A549 treated with AZD9567 at 1 μM for 4 hours (cell line): Measurements from ENCODE around the gene KRT71. TPM values are rescaled to one million over a fixed set of nuclear protein-coding genes. Genes with fewer than 3 reads are reported as not detected.

Source experiments
- total RNA-seq: library from RNA; stranded (reverse); fragments of 200-300 nt; extraction: Qiagen RNA extraction; gene quantifications from 5 replicates; pipeline ENCODE4 v1.2.3, GENCODE V29; 2022; ENCODE audit not compliant: insufficient read depth

KRT71 gene
- total RNA-seq = not detected in 5 replicates

DNA sequence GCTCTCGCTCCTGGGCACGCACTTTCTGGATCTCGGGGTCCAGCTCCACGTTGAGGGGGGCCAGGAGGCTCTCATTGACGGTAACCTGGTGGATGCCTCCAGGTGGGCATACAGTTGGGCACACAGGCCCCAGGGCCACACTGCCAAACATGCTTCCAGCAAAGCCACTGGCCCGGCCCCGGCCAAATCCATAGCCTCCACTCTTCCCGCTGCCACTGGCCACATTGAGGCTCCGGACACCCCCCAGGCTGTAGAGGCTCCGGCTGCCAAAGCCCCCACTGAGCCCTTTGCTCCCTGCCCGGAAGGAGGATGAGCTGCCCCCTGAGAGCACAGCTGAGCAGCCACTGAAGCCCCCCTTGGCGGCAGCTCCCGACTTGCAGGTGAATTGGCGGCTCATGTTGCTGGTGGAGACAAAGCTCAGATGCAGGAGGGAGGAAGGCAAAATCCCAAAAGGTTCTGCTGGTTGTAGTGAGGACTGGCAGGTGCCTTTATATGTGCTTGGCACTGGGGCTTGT lies at the start of gene KRT71:
TSS of gene KRT71 (minus strand) at position 465 of the 515 bp plus-strand sequence. CDS start at position 397, 68 bp downstream.

GRCh38 chr12:52600941-52601481 lies 48.1 kb upstream of the KRT71 start, which contains the start of gene KRT72:
TSS of gene KRT72 (minus strand) at chr12:52601463. CDS start at chr12:52601452, 11 bp downstream.

DNA sequence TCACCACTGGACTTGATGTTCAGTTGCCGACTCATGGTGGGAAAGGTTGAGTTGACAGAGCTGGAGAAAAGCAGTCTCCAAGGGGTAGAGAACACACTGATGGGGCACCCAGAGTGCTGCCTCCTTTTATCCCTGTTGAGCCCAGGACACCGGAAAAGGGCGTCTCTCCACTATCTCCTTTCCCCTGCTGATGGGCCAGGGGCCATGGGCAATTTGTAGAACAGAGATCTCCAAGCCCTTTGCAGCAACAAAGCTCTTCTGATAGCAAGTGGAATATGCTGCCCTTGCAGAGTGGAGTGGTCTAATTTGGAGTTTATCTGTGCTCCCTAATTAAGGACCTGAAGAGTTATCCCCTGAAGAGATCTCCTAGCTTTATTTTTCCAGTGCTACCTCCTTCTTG lies 20.8 kb upstream of the KRT71 start, which contains the start of gene KRT74:
TSS of gene KRT74 (minus strand) at position 101 of the 400 bp plus-strand sequence. CDS start at position 35, 66 bp downstream.

DNA sequence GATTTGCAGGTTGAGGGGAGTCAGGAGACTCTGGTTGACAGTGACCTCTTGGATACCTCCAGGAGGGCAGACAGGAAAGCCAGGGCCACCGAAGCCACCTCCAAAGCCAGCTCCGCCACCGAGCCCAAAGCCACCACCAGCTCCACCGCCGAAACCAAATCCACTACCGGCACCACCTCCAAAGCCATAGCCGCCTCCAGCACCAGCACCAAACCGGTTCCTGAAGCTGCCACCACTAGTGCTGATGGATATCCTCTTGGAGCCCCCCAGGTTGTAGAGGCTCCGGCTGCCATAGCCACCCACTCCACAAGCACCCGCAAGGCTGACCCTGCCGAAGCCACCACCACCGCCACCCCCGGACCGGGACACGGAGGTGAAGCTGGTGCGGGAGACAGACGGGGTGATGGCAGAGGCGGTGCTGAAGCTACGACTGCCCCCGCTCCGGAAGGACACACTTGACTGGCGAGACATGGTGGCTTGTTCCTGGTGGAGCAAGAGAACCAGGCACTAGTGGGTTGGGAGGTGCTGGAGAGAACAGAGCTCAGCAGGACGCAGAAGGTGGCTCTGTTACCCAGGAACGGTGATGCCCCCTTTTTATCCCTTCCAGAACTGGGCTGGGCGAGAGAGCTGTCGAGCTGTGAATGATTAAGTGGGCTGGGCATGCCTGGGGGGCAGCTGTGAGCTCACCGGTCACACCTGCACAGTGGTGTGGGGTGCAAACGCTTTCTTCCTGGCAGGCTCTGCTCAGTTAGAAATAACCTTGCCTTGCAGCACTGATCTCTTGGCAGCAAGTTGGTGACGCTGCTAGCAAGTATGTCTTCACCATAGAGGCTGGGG lies 32.9 kb downstream of the KRT71 start, which contains the start of gene KRT5:
TSS of gene KRT5 (minus strand) at position 569 of the 837 bp plus-strand sequence. CDS start at position 471, 98 bp downstream.

Other genes with a start within 250 kb of the KRT71 start
- gene KRT83, start 231.7 kb downstream of the KRT71 start, total RNA-seq = 6.0 to 6.6 TPM (median 6.4 TPM) in 5 replicates
- gene KRT85, start 185.7 kb downstream of the KRT71 start, total RNA-seq = 0.05 TPM in 1 of 5 replicates, not detected in the others
- gene KRT84, start 167.5 kb downstream of the KRT71 start, total RNA-seq = not detected in 5 replicates
- not detected in 5 replicates for gene KRT82, start 146.8 kb downstream of the KRT71 start, total RNA-seq
- 0.07 to 0.20 TPM (median 0.14 TPM) in 4 of 5 replicates, not detected in the other for gene KRT75, start 118.8 kb downstream of the KRT71 start, total RNA-seq
- 0.03 TPM in 1 of 5 replicates, not detected in the others for gene KRT6B, start 101.0 kb downstream of the KRT71 start, total RNA-seq
- not detected in 5 replicates for gene KRT6C, start 79.3 kb downstream of the KRT71 start, total RNA-seq
- gene KRT6A, start 59.9 kb downstream of the KRT71 start, total RNA-seq = 5.2 to 7.8 TPM (median 6.7 TPM) in 5 replicates
- gene KRT5, start 32.8 kb downstream of the KRT71 start, total RNA-seq = 0.23 to 0.63 TPM (median 0.34 TPM) in 4 of 5 replicates, not detected in the other
- not detected in 5 replicates for gene KRT74, start 20.7 kb upstream of the KRT71 start, total RNA-seq
- gene KRT72, start 48.3 kb upstream of the KRT71 start, total RNA-seq = not detected in 5 replicates
- gene KRT73, start 65.4 kb upstream of the KRT71 start, total RNA-seq = not detected in 5 replicates
- gene KRT2, start 99.1 kb upstream of the KRT71 start, total RNA-seq = not detected in 5 replicates
- 0.03 TPM in 1 of 5 replicates, not detected in the others for gene KRT1, start 127.3 kb upstream of the KRT71 start, total RNA-seq
- gene KRT77, start 150.4 kb upstream of the KRT71 start, total RNA-seq = not detected in 5 replicates
- not detected in 5 replicates for gene KRT76, start 224.2 kb upstream of the KRT71 start, total RNA-seq
- gene KRT3, start 243.0 kb upstream of the KRT71 start, total RNA-seq = 0.05 to 0.08 TPM (median 0.08 TPM) in 3 of 5 replicates, not detected in the others